SK-N-SH treated with all-trans-retinoic acid at 6 μM for 48 hours (cell line): ENCODE data around the gene BNIPL.

ENCODE experiments used
- ATAC-seq: fragments of 200-7000 bp; cut with Tn5 transposase; 3 replicates; pipeline ENCODE4 v1.9.1; 2020; ENCODE audit warnings: mild to moderate bottlenecking, moderate library complexity
- BACH2 ChIP-seq: fragments of 250-450 bp; sonication (Bioruptor Pico); IDR thresholded peaks from 2 replicates; pipeline ENCODE4 v1.9.0; 2021; ENCODE audit warnings: mild to moderate bottlenecking, borderline replicate concordance
- CREB5 ChIP-seq: fragments of 250-450 bp; sonication (Bioruptor Pico); IDR thresholded peaks from 2 replicates; pipeline ENCODE4 v1.5.1; 2020; ENCODE audit warnings: low read depth, mild to moderate bottlenecking, moderate library complexity
- CSDC2 ChIP-seq: fragments of 250-450 bp; sonication (Bioruptor Pico); IDR thresholded peaks from 2 replicates; pipeline ENCODE4 v1.5.0; 2020; ENCODE audit warnings: mild to moderate bottlenecking, moderate library complexity
- CSRNP3 ChIP-seq: fragments of 250-450 bp; sonication (Bioruptor Pico); IDR thresholded peaks from 2 replicates; pipeline ENCODE4 v1.5.1; 2021; ENCODE audit warnings: mild to moderate bottlenecking, moderate library complexity
- ESRRG ChIP-seq: fragments of 250-450 bp; sonication (Bioruptor Pico); IDR thresholded peaks from 2 replicates; pipeline ENCODE4 v1.6.1; 2021; ENCODE audit warnings: mild to moderate bottlenecking
- GLIS3 ChIP-seq: fragments of 250-450 bp; sonication (Bioruptor Pico); IDR thresholded peaks from 2 replicates; pipeline ENCODE4 v1.5.0; 2020; ENCODE audit warnings: mild to moderate bottlenecking, moderate library complexity
- ISL1 ChIP-seq: fragments of 250-450 bp; sonication (Bioruptor Pico); IDR thresholded peaks from 2 replicates; pipeline ENCODE4 v2.1.2; 2022; ENCODE audit warnings: mild to moderate bottlenecking, moderate library complexity
- OSR1 ChIP-seq: fragments of 250-450 bp; sonication (Bioruptor Pico); IDR thresholded peaks from 2 replicates; pipeline ENCODE4 v1.8.0; 2022; ENCODE audit warnings: moderate library complexity, mild to moderate bottlenecking, inconsistent platforms
- PATZ1 ChIP-seq: fragments of 250-450 bp; sonication (Bioruptor Pico); IDR thresholded peaks from 2 replicates; pipeline ENCODE4 v1.8.0; 2020; ENCODE audit warnings: mild to moderate bottlenecking, moderate library complexity, borderline replicate concordance
- SNAI2 ChIP-seq: fragments of 250-450 bp; sonication (Bioruptor Pico); IDR thresholded peaks from 2 replicates; pipeline ENCODE4 v1.5.0; 2020; ENCODE audit warnings: mild to moderate bottlenecking, moderate library complexity
- TCF4 ChIP-seq: fragments of 250-450 bp; sonication (Bioruptor Pico); IDR thresholded peaks from 2 replicates; pipeline ENCODE4 v1.8.0; 2021; ENCODE audit warnings: mild to moderate bottlenecking, moderate library complexity, borderline replicate concordance
- TOX ChIP-seq: fragments of 250-450 bp; sonication (Bioruptor Pico); IDR thresholded peaks from 2 replicates; pipeline ENCODE4 v1.8.0; 2021; ENCODE audit warnings: mild to moderate bottlenecking, moderate library complexity, borderline replicate concordance
- TSHZ2 ChIP-seq: fragments of 250-450 bp; sonication (Bioruptor Pico); IDR thresholded peaks from 2 replicates; pipeline ENCODE4 v1.5.0; 2020; ENCODE audit warnings: mild to moderate bottlenecking, moderate library complexity
- ZFP3 ChIP-seq: fragments of 250-450 bp; sonication (Bioruptor Pico); IDR thresholded peaks from 2 replicates; pipeline ENCODE4 v1.5.0; 2020; ENCODE audit warnings: mild to moderate bottlenecking, moderate library complexity
- ZFP30 ChIP-seq: fragments of 450-650 bp; formaldehyde crosslinking; IDR thresholded peaks from 2 replicates; pipeline ENCODE4 v1.5.0; 2022; ENCODE audit warnings: mild to moderate bottlenecking, moderate library complexity
- ZNF565 ChIP-seq: fragments of 450-650 bp; formaldehyde crosslinking; conservative IDR thresholded peaks from 2 replicates; pipeline ENCODE4 v1.5.0; 2020; ENCODE audit warnings: low read depth, mild to moderate bottlenecking, moderate library complexity
- ZNF70 ChIP-seq: fragments of 450-650 bp; formaldehyde crosslinking; IDR thresholded peaks from 2 replicates; pipeline ENCODE4 v1.5.0; 2020; ENCODE audit warnings: mild to moderate bottlenecking, moderate library complexity
- ZNF8 ChIP-seq: fragments of 450-650 bp; formaldehyde crosslinking; IDR thresholded peaks from 2 replicates; pipeline ENCODE4 v1.5.0; 2020; ENCODE audit warnings: mild to moderate bottlenecking, moderate library complexity

The BNIPL gene

GRCh38 chr1:150997126-150997872, 39.1 kb upstream of the BNIPL start:
- no peak for ATAC-seq
- TF ChIP-seq CSRNP3 (CRISPR knock-in tag) (no peak), TOX (no peak), ZFP3 (CRISPR knock-in tag) (no peak), ZNF565 (CRISPR knock-in tag) (no peak), ISL1 (no peak), ZFP30 (CRISPR knock-in tag) (no peak), BACH2 (no peak), OSR1 (no peak), ESRRG (CRISPR knock-in tag) (no peak), CREB5 (CRISPR knock-in tag) (no peak), PATZ1 (CRISPR knock-in tag) (no peak), ZNF8 (no peak), GLIS3 (CRISPR knock-in tag) (no peak), TCF4 (CRISPR knock-in tag) (no peak)

GRCh38 chr1:150997949-150998348, 38.4 kb upstream of the BNIPL start:
- TF ChIP-seq PATZ1 (CRISPR knock-in tag) (no peak), CSDC2 (no peak), ISL1 (no peak), OSR1 (no peak), CSRNP3 (CRISPR knock-in tag) (no peak), TCF4 (CRISPR knock-in tag) (no peak), ESRRG (CRISPR knock-in tag) (no peak), TOX (no peak), TSHZ2 (CRISPR knock-in tag) (no peak), GLIS3 (CRISPR knock-in tag) (no peak), ZNF70 (CRISPR knock-in tag) (no peak), BACH2 (no peak), ZNF565 (CRISPR knock-in tag) (no peak), CREB5 (CRISPR knock-in tag) (no peak), SNAI2 (no peak)
- TF ChIP-seq, all 23 proteins: peak for 0
- ATAC-seq: no peak
